Astrocyte (in vitro differentiated cells and primary cell): ENCODE data around the gene FMO5. TPM values are rescaled to one million over a fixed set of nuclear protein-coding genes. Genes with fewer than 3 reads are reported as not detected.
A peak's percentile ranks its signal among the peaks of the same experiment; 100 is the strongest.
"Not testable (repeated sequence)": the region's sequence is repeated elsewhere in the genome, so short reads cannot be mapped to it uniquely, and the experiment has no call there.

Experiments
- DNase-seq: peaks from one replicate; pipeline ENCODE4 v3.0.0-alpha.2; 2010; ENCODE audit warnings: low read depth
- FAIRE-seq: peaks from 2 replicates; lab custom pipeline; 2011; peaks lifted over from hg19 to GRCh38; lab: Jason Lieb, UNC
- H2AFZ ChIP-seq: 2 replicates; pipeline ENCODE4 v1.6.0; 2012; ENCODE audit warnings: low read depth, low read length, inconsistent platforms
- H3K27ac ChIP-seq: 2 replicates; pipeline ENCODE4 v1.5.1; 2011; ENCODE audit warnings: low read depth, low read length, inconsistent platforms
- H3K27me3 ChIP-seq: 2 replicates; pipeline ENCODE4 v1.6.0; 2011; ENCODE audit warnings: low read length, inconsistent platforms; ENCODE audit not compliant: insufficient read depth
- H3K36me3 ChIP-seq: 2 replicates; pipeline ENCODE4 v1.5.1; 2011; ENCODE audit warnings: low read length, inconsistent platforms; ENCODE audit not compliant: insufficient read depth
- H3K4me1 ChIP-seq: 2 replicates; pipeline ENCODE4 v1.5.1; 2011; ENCODE audit warnings: low read length, inconsistent platforms; ENCODE audit not compliant: insufficient read depth
- H3K4me2 ChIP-seq: 2 replicates; pipeline ENCODE4 v1.6.0; 2012; ENCODE audit warnings: low read length, inconsistent platforms
- H3K4me3 ChIP-seq: 2 replicates; pipeline ENCODE4 v1.5.1; 2011; ENCODE audit warnings: low read depth, mild to moderate bottlenecking, low read length, inconsistent platforms; ENCODE audit not compliant: insufficient read depth
- H3K79me2 ChIP-seq: 2 replicates; pipeline ENCODE4 v1.6.0; 2012; ENCODE audit warnings: mild to moderate bottlenecking, low read length, inconsistent platforms; ENCODE audit not compliant: insufficient read depth
- H3K9ac ChIP-seq: 2 replicates; pipeline ENCODE4 v1.6.0; 2012; ENCODE audit warnings: mild to moderate bottlenecking, low read length, inconsistent platforms
- H3K9me3 ChIP-seq: 2 replicates; pipeline ENCODE4 v1.5.1; 2012; ENCODE audit warnings: low read depth, mild to moderate bottlenecking, low read length, inconsistent platforms; ENCODE audit not compliant: insufficient read depth
- H4K20me1 ChIP-seq: 2 replicates; pipeline ENCODE4 v1.6.0; 2012; ENCODE audit warnings: low read length, inconsistent platforms; ENCODE audit not compliant: insufficient read depth
- H3K27ac Mint-ChIP-seq: one replicate; pipeline ENCODE4 v1.8.0; 2021; ENCODE audit warnings: mild to moderate bottlenecking, mixed read lengths; ENCODE audit not compliant: unreplicated experiment
- H3K27me3 Mint-ChIP-seq: one replicate; pipeline ENCODE4 v1.8.0; 2021; ENCODE audit warnings: low read depth, mixed read lengths; ENCODE audit not compliant: unreplicated experiment
- H3K36me3 Mint-ChIP-seq: one replicate; pipeline ENCODE4 v1.8.0; 2021; ENCODE audit warnings: low read depth, mixed read lengths; ENCODE audit not compliant: unreplicated experiment
- H3K4me1 Mint-ChIP-seq: one replicate; pipeline ENCODE4 v1.8.0; 2021; ENCODE audit warnings: low read depth, mixed read lengths; ENCODE audit not compliant: unreplicated experiment
- H3K4me3 Mint-ChIP-seq: one replicate; pipeline ENCODE4 v1.8.0; 2021; ENCODE audit warnings: mild to moderate bottlenecking, moderate library complexity, mixed read lengths; ENCODE audit not compliant: unreplicated experiment
- H3K9me3 Mint-ChIP-seq: one replicate; pipeline ENCODE4 v1.8.0; 2021; ENCODE audit warnings: mild to moderate bottlenecking, mixed read lengths; ENCODE audit not compliant: unreplicated experiment
- EZH2 ChIP-seq: IDR thresholded peaks from 2 replicates; pipeline ENCODE4 v1.6.1; 2012; ENCODE audit warnings: mild to moderate bottlenecking, low read length, inconsistent platforms; ENCODE audit not compliant: insufficient read depth
- total RNA-seq: library from RNA; stranded (reverse); gene quantifications from 2 replicates; pipeline ENCODE4 v1.2.1, GENCODE V29; 2021
- TF ChIP-seq, protein P1 (sequence below): IDR thresholded peaks from 2 replicates; pipeline ENCODE4 v1.5.1; 2011; ENCODE audit warnings: low read depth, mild to moderate bottlenecking, inconsistent platforms, low read length, moderate library complexity; ENCODE audit not compliant: insufficient read depth

FMO5 gene
- total RNA-seq, 1 donor from 2014 or later = 1.0 TPM

DNA sequence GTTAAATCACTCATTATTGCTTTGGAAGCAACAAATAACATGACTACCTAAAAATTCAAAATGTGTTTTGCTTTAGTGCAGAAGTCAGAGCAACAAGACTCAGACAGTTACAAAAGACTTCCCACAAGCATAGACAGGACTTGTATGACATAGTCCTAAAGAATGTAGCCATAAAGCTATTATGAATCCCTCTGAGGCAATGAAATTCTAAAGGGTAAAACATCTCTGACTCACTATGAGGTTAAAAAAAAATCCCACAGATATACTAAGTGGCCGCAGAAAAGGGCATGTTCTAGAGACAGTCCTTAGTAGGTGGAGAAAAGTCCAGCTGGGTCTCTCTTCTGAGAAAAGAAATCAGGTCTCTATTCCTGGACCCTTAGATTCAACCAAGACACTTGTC, 57.8 kb downstream of the FMO5 start:
- peaks cover 37% of the 10 kb centered on the region for H3K4me1 ChIP-seq
- Mint-ChIP-seq H3K9me3 (no peaks in the 10 kb centered on the region), H3K27me3 (no peaks in the 10 kb centered on the region), H3K27ac (peak overlapping the region; percentile 100), H3K4me1 (peaks cover 37% of the 10 kb centered on the region), H3K4me3 (peak overlapping the region; percentile 62), H3K36me3 (peaks cover 15% of the 10 kb centered on the region)
- H4K20me1 ChIP-seq = no peaks in the 10 kb centered on the region
- peak overlapping the region; percentile 72 for H3K9ac ChIP-seq
- H2AFZ ChIP-seq = no peak overlapping the region
- no peaks in the 10 kb centered on the region for H3K9me3 ChIP-seq
- TF ChIP-seq EZH2 = no peak
- TF ChIP-seq, protein P1, sequence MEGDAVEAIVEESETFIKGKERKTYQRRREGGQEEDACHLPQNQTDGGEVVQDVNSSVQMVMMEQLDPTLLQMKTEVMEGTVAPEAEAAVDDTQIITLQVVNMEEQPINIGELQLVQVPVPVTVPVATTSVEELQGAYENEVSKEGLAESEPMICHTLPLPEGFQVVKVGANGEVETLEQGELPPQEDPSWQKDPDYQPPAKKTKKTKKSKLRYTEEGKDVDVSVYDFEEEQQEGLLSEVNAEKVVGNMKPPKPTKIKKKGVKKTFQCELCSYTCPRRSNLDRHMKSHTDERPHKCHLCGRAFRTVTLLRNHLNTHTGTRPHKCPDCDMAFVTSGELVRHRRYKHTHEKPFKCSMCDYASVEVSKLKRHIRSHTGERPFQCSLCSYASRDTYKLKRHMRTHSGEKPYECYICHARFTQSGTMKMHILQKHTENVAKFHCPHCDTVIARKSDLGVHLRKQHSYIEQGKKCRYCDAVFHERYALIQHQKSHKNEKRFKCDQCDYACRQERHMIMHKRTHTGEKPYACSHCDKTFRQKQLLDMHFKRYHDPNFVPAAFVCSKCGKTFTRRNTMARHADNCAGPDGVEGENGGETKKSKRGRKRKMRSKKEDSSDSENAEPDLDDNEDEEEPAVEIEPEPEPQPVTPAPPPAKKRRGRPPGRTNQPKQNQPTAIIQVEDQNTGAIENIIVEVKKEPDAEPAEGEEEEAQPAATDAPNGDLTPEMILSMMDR = no peak
- FAIRE-seq = peak; percentile 41
- H3K79me2 ChIP-seq = peaks cover 86% of the 10 kb centered on the region
- peak overlapping the region; percentile 85 for H3K4me2 ChIP-seq
- peak overlapping the region; percentile 93 for H3K27ac ChIP-seq
- no peaks in the 10 kb centered on the region for H3K27me3 ChIP-seq
- peak; percentile 98 for DNase-seq
- peaks cover 7% of the 10 kb centered on the region for H3K36me3 ChIP-seq
- H3K4me3 ChIP-seq = peak overlapping the region; percentile 22

DNA sequence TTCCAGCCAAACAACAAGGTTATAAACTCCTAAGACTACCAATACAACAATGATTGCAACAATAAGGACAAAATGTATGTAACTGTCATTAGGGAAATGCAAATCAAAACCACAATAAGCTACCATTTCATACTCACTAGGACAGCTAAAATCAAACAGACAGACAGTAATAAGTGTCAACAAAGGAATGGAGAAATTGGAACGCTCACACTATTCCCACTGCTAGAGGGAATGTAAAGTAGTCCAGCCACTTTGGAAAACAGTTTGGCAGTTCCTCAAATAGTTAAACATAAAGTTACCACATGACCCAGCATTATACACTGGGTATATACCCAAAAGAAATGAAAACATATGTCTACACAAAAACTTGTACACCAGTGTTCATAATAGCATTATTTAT, 62.1 kb downstream of the FMO5 start:
- Histone ChIP-seq H3K4me2 (no peak overlapping the region), H2AFZ (no peak overlapping the region), H3K9me3 (no peaks in the 10 kb centered on the region), H4K20me1 (no peaks in the 10 kb centered on the region), H3K4me1 (peaks cover 19% of the 10 kb centered on the region), H3K27me3 (no peaks in the 10 kb centered on the region), H3K79me2 (peaks cover 51% of the 10 kb centered on the region), H3K4me3 (no peak overlapping the region), H3K27ac (no peak overlapping the region), H3K9ac (no peak overlapping the region), H3K36me3 (peaks cover 43% of the 10 kb centered on the region)
- FAIRE-seq = no peak
- Mint-ChIP-seq H3K9me3 (no peaks in the 10 kb centered on the region), H3K4me3 (no peak overlapping the region), H3K36me3 (peaks cover 32% of the 10 kb centered on the region), H3K27ac (no peak overlapping the region), H3K4me1 (peaks cover 27% of the 10 kb centered on the region), H3K27me3 (no peaks in the 10 kb centered on the region)
- TF ChIP-seq, protein P1 = no peak
- TF ChIP-seq EZH2 = no peak
- DNase-seq = no peak

DNA sequence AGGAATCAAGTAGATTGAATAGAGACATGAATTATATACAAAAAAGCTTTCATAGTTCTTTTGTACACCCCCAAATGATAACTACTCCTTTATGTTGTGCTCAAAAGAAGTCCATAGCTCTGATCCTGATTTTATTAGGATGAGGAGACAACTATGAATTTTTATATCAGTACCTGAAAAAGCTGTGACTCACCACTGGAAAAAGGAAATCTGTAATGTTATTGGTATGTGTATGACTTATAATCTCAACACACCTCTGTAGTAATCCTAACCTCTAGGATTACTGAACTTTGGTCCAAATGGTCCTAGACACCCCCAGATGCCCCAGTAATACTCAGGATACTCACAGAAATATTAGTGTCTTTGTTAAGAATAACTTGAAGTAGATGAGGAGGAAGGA, 63.0 kb downstream of the FMO5 start:
- peaks cover 10% of the 10 kb centered on the region for H3K4me1 ChIP-seq
- no peak overlapping the region for H2AFZ ChIP-seq
- peaks cover 53% of the 10 kb centered on the region for H3K36me3 ChIP-seq
- H3K4me2 ChIP-seq = no peak overlapping the region
- TF ChIP-seq, protein P1 = no peak
- TF ChIP-seq EZH2 = no peak
- peaks cover 46% of the 10 kb centered on the region for H3K79me2 ChIP-seq
- H3K27me3 ChIP-seq = no peaks in the 10 kb centered on the region
- H3K9ac ChIP-seq = no peak overlapping the region
- Mint-ChIP-seq H3K36me3 (peaks cover 37% of the 10 kb centered on the region), H3K27me3 (no peaks in the 10 kb centered on the region), H3K9me3 (no peaks in the 10 kb centered on the region), H3K27ac (no peak overlapping the region), H3K4me3 (no peak overlapping the region), H3K4me1 (peaks cover 27% of the 10 kb centered on the region)
- DNase-seq (no peak), FAIRE-seq (no peak)
- H4K20me1 ChIP-seq = no peaks in the 10 kb centered on the region
- no peak overlapping the region for H3K27ac ChIP-seq
- no peak overlapping the region for H3K4me3 ChIP-seq
- no peaks in the 10 kb centered on the region for H3K9me3 ChIP-seq

DNA sequence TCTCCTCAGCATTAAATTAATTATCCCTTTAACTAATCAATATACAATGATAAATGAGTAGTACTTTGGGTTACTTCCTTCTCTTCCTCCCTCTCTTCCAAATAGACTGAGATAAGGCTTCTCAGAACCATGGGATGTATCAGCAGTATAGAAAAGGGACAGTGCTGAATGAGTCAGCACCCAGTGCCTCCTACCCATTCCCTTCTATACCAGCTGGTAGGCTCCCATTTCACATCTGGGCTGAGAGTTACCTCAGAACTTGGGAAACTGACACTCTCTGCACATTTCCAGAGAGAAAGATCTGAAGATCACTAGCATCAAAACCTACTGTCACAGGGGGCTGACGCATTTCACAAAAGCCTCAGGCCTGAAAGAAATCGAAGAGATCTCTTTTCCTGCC, 68.0 kb downstream of the FMO5 start:
- H3K9me3 Mint-ChIP-seq, DNase-seq, H3K79me2 ChIP-seq, H3K27me3 ChIP-seq, H3K4me1 ChIP-seq, H3K9ac ChIP-seq, H3K9me3 ChIP-seq, FAIRE-seq, H4K20me1 ChIP-seq, H2AFZ ChIP-seq, H3K4me2 ChIP-seq, H3K27ac ChIP-seq, H3K4me3 ChIP-seq, H3K27me3 Mint-ChIP-seq: not testable (repeated sequence)
- H3K36me3 ChIP-seq = peaks cover 60% of the 10 kb centered on the region
- Mint-ChIP-seq H3K4me1 (peaks cover 18% of the 10 kb centered on the region), H3K27ac (peak overlapping the region; percentile 20), H3K36me3 (peaks cover 36% of the 10 kb centered on the region), H3K4me3 (peak overlapping the region; percentile 30)
